Dermis microvascular lymphatic vessel endothelial cell (primary cell): Measurements from ENCODE around the gene CHRM5. TPM values are rescaled to one million over a fixed set of nuclear protein-coding genes. Genes with fewer than 3 reads are reported as not detected.

Experiments
- DNase-seq, 2 donors: peaks; one replicate each; pipeline versions ENCODE4 v3.0.0 to v3.0.0-alpha.2; 2010; ENCODE audit warnings: low read depth in 2 of 2
- total RNA-seq: library from RNA; depleted of rRNA; stranded (reverse); fragments of >200 nt; gene quantifications from 2 replicates; pipeline ENCODE4 v1.2.1, GENCODE V29; 2014

Gene CHRM5
- total RNA-seq, 1 donor from 2014 or later = under 0.01 TPM

- no peak for DNase-seq
Observed at GRCh38 chr15:34085746-34086145, 117.4 kb downstream of the CHRM5 start.

DNA sequence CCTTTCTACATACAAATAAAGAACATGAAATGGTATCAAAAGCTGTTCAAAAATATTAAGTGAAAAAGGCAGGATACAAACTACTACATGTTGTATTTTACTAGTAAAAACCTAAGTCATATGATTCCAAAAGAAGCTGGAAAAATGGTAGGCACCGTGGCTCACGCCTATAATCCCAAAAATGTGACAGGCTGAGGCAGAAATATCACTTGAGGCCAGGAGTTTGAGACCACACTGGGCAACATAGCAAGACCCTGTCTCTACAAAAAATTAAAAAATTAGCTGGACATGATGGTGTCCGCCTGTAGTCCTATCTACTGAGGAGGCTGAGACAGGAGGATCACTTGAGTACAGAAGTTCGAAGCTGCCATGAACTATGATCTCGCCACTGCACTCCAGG, 131.6 kb downstream of the CHRM5 start:
- DNase-seq = no peak

DNA sequence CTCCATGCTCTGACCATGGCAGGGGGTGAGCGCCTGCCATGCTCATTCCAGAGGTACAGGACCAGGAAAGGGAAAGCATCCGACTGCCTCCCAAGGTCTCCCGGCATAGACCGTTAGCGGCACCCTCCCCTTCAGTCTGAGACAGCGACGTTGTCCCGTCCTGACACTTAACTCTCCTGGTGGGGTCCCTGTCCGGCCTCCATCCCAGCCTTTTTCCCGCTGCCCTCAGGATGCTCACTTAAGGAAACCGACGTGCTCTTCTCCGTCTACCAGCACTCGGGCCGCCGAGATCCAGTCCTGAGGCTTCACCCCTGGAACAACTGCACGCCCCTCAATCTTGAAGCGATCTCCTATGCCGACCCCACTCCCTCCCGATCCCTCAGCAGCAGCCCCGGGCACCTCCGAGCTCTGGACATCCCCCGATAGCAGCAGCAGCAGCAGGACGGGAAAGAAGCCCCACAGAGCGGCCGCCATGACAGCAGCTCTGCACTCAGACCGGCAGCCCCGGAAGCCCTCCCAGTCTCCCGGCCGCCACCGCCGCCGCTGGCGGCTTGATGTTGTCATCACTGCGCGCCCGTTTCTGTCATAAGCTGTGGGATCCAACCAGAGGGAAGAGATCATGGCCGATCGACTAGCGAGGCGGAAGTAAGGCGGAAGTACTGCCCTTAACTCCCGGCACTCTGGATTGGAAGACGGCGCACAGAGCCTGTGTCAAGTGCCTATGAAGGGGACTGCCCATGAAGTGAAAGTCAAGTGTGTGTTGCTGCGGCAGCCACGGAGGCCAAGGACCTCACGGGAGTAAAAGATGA, 133.3 kb downstream of the CHRM5 start, which contains the start of the genes EMC7 and PGBD4:
Gene EMC7, minus strand, starts transcription at position 497 of the 809 bp plus-strand sequence. Its CDS starts 23 bp downstream, at position 474.
Gene PGBD4, plus strand, starts transcription at position 718 of the 809 bp plus-strand sequence. CDS start 449 bp downstream, outside the sequence.
- peak; percentile 98 to 100 for DNase-seq

DNA sequence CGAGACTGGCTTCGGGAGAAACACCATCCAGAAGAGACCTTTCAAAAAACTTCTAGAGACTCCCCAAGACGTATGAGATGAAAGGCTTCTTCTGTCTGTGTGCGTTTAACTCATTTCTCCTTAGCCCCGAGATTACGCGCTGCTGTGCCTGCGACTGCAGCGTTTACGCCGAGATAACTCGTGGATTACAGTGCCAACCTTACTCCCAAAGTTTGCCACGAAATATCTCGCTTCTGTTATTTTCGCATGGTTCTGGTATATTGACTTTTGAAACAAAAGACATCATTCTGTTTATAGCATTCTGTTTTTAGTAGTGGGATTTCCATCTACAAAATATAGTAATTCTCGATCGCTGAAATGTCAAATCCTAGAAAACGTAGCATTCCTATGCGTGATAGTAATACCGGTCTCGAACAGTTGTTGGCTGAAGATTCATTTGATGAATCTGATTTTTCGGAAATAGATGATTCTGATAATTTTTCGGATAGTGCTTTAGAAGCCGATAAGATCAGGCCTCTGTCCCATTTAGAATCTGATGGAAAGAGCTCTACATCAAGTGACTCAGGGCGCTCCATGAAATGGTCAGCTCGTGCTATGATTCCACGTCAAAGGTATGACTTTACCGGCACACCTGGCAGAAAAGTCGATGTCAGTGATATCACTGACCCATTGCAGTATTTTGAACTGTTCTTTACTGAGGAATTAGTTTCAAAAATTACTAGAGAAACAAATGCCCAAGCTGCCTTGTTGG, 134.1 kb downstream of the CHRM5 start:
- no peak for DNase-seq

- DNase-seq = no peak
Observed at GRCh38 chr15:34106423-34106822, 138.1 kb downstream of the CHRM5 start.

GRCh38 chr15:34107315-34107714, 139.0 kb downstream of the CHRM5 start:
- no peak for DNase-seq

GRCh38 chr15:34109797-34110663, 141.7 kb downstream of the CHRM5 start:
- DNase-seq = peak; percentile 37 to 59

- DNase-seq = no peak
Observed at GRCh38 chr15:34111488-34111887, 143.2 kb downstream of the CHRM5 start.

DNA sequence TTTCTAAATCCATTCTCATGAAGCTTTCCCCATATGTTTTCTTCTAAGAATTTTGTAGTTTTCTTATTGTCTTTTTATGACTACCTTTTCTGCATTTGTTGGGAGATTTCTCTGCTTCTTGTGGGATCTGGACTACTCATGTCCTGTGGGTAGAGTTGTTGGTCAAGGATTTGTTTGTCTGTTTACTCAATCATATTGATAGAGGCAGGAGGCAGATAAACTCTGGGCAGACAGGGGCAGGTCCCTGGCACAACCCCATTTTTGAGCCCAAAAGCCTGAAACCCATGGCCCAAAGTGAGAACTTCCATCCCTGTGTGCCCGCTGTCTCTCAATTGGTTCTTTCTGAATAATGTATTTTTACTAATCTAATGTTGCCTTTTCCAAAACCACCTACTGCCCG, 145.9 kb downstream of the CHRM5 start:
- DNase-seq = no peak

DNA sequence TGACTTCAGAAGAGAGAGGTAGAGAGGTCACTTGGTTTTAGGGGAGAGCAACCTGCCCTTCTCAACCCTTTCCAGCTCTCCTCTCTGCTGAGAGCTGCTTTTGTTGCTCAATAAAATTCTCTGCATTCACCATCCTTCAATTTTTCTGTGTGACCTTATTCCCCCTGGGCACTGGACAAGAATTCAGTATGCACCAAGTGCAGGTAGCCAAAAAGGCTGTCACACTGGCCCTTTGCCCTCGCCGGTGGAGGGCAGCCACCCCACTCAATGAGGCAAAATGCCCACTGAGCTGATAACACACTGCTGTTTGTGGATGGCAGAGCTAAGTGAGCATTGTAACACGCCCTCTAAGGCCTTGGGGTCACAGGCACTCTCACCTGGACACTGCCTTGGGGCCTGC, 146.4 kb downstream of the CHRM5 start:
- DNase-seq = no peak

- no peak for DNase-seq
Observed at GRCh38 chr15:34116620-34117019, 148.3 kb downstream of the CHRM5 start.

Other genes with a start within 250 kb of the CHRM5 start
- 16.8 and 19.8 TPM in 2 replicates for gene AVEN, start 70.7 kb downstream of the CHRM5 start, total RNA-seq
- 27.3 and 32.4 TPM in 2 replicates for gene EMC7, start 133.4 kb downstream of the CHRM5 start, total RNA-seq
- 0.64 and 1.1 TPM in 2 replicates for gene PGBD4, start 133.6 kb downstream of the CHRM5 start, total RNA-seq
- gene KATNBL1, start 241.6 kb downstream of the CHRM5 start, total RNA-seq = 25.5 and 26.0 TPM in 2 replicates